ENCODE data around the gene TRPM2. TPM values are rescaled to one million over a fixed set of nuclear protein-coding genes. Genes with fewer than 3 reads are reported as not detected.

TRPM2 gene
- total RNA-seq, 1 experiment from 2014 or later, result 28.1 TPM

- no peaks in the 10 kb centered on the region for H3K4me1 ChIP-seq (ENCODE audit: control insufficient read depth in 1 of 2, insufficient read depth in 2 of 2, low read length in 2 of 2)
- no peak overlapping the region for H3K4me3 ChIP-seq (replicated peaks in 1 of 2; ENCODE audit: low read depth in 1 of 2, low read length in 2 of 2)
- TF ChIP-seq MAX (IDR thresholded peaks at IDR 0.05), result no peak
- no peak for TF ChIP-seq ELF1 (IDR thresholded peaks at IDR 0.05; ENCODE audit: borderline replicate concordance, low read depth)
- no peak for TF ChIP-seq CEBPB (IDR thresholded peaks at IDR 0.05; ENCODE audit: low read depth)
- no peak for TF ChIP-seq EZH2 (IDR thresholded peaks at IDR 0.05)
- TF ChIP-seq POLR2A (IDR thresholded peaks at IDR 0.05; ENCODE audit: borderline replicate concordance, extremely low read depth, insufficient read depth, insufficient read length), result no peak
- no peak for TF ChIP-seq YY1 (IDR thresholded peaks at IDR 0.05; ENCODE audit: extremely low read depth, insufficient replicate concordance, low read depth, low read length)
- no peak for TF ChIP-seq TCF7L2 (IDR thresholded peaks at IDR 0.05; ENCODE audit: borderline replicate concordance, extremely low read depth, insufficient read depth, insufficient read length)
- no peak for TF ChIP-seq JUND (IDR thresholded peaks at IDR 0.05)
- H3K27ac ChIP-seq (ENCODE audit: low read depth, low read length), result no peak overlapping the region
- ATAC-seq (no peak), DNase-seq (ENCODE audit: low read depth, low spot score) (no peak)
- intact Hi-C loops (cut with micrococcal nuclease), result no loop called here
- CTCF ChIA-PET, result no interaction called here
- H4K20me1 ChIP-seq (ENCODE audit: insufficient read depth), result no peaks in the 10 kb centered on the region
- no peaks in the 10 kb centered on the region for H3K27me3 ChIP-seq (ENCODE audit: insufficient read depth, low read length)
- no TSS peak for BruUV-seq (replicated peaks)
- H3K4me2 ChIP-seq (ENCODE audit: low read length), result no peak overlapping the region
- POLR2A ChIA-PET, result no interaction called here
- no peaks in the 10 kb centered on the region for H3K9me3 ChIP-seq (ENCODE audit: control insufficient read depth in 1 of 2, insufficient read depth in 1 of 2, low read depth in 1 of 2, low read length in 2 of 2)
- H3K36me3 ChIP-seq (ENCODE audit: control insufficient read depth in 1 of 2, insufficient read depth in 2 of 2, low read length in 2 of 2), result peaks cover 0 to 11% of the 10 kb centered on the region in 2 experiments; a peak in 2 of 4 replicates
- RAD21 ChIA-PET (ENCODE audit: low non-redundant PET in 1 of 2, low total read pairs in 2 of 2, uncharacterized antibody in 2 of 2, unreplicated experiment in 2 of 2), result no interaction called here
- H2AFZ ChIP-seq (ENCODE audit: low read depth, low read length, poor library complexity, severe bottlenecking), result no peak overlapping the region
- H3K9me2 ChIP-seq (ENCODE audit: insufficient read depth), result no peaks in the 10 kb centered on the region
- no peak overlapping the region for H3K9ac ChIP-seq (ENCODE audit: low read length)
- H3K79me2 ChIP-seq (ENCODE audit: insufficient read depth, low read length), result no peaks in the 10 kb centered on the region
These were observed 36.1 kb upstream of the TRPM2 start for GRCh38 chr21:44317241-44317782.

- no peaks in the 10 kb centered on the region for H4K20me1 ChIP-seq (ENCODE audit: insufficient read depth)
- no peaks in the 10 kb centered on the region for H3K4me1 ChIP-seq (ENCODE audit: control insufficient read depth in 1 of 2, insufficient read depth in 2 of 2, low read length in 2 of 2)
- intact Hi-C loops (cut with micrococcal nuclease), result no loop called here
- no peak overlapping the region for H3K4me2 ChIP-seq (ENCODE audit: low read length)
- CTCF ChIA-PET, result no interaction called here
- H3K4me3 ChIP-seq (replicated peaks in 1 of 2; ENCODE audit: low read depth in 1 of 2, low read length in 2 of 2), result no peak overlapping the region
- ATAC-seq (no peak), DNase-seq (ENCODE audit: low read depth, low spot score) (no peak)
- H3K9me3 ChIP-seq (ENCODE audit: control insufficient read depth in 1 of 2, insufficient read depth in 1 of 2, low read depth in 1 of 2, low read length in 2 of 2), result no peaks in the 10 kb centered on the region
- no TSS peak for BruUV-seq (replicated peaks)
- POLR2A ChIA-PET, result no interaction called here
- RAD21 ChIA-PET (ENCODE audit: low non-redundant PET in 1 of 2, low total read pairs in 2 of 2, uncharacterized antibody in 2 of 2, unreplicated experiment in 2 of 2), result no interaction called here
- no peaks in the 10 kb centered on the region for H3K27me3 ChIP-seq (ENCODE audit: insufficient read depth, low read length)
- H3K79me2 ChIP-seq (ENCODE audit: insufficient read depth, low read length), result no peaks in the 10 kb centered on the region
- peaks cover 0 to 9% of the 10 kb centered on the region in 2 experiments; a peak in 2 of 4 replicates for H3K36me3 ChIP-seq (ENCODE audit: control insufficient read depth in 1 of 2, insufficient read depth in 2 of 2, low read length in 2 of 2)
- no peak overlapping the region for H3K9ac ChIP-seq (ENCODE audit: low read length)
- TF ChIP-seq REST (IDR thresholded peaks at IDR 0.05; ENCODE audit: low read depth), result no peak
- TF ChIP-seq ELF1 (IDR thresholded peaks at IDR 0.05; ENCODE audit: borderline replicate concordance, low read depth), result no peak
- no peak for TF ChIP-seq CBX3 (IDR thresholded peaks at IDR 0.05; ENCODE audit: low read depth)
- TF ChIP-seq RAD21 (IDR thresholded peaks at IDR 0.05; ENCODE audit: low read depth), result no peak
- no peak for TF ChIP-seq ZFX (IDR thresholded peaks at IDR 0.05)
- TF ChIP-seq EZH2 (IDR thresholded peaks at IDR 0.05), result no peak
- no peak for TF ChIP-seq TCF7L2 (IDR thresholded peaks at IDR 0.05; ENCODE audit: borderline replicate concordance, extremely low read depth, insufficient read depth, insufficient read length)
- TF ChIP-seq JUND (IDR thresholded peaks at IDR 0.05), result no peak
- no peaks in the 10 kb centered on the region for H3K9me2 ChIP-seq (ENCODE audit: insufficient read depth)
- H3K27ac ChIP-seq (ENCODE audit: low read depth, low read length), result no peak overlapping the region
- H2AFZ ChIP-seq (ENCODE audit: low read depth, low read length, poor library complexity, severe bottlenecking), result no peak overlapping the region
These were observed 35.5 kb upstream of the TRPM2 start for GRCh38 chr21:44317871-44318270.
